HUES64 (cell line): ENCODE data around the gene SH2D6.

ENCODE experiments used
- H3K27ac ChIP-seq: 2 replicates; pipeline ENCODE4 v1.7.0; 2013; ENCODE audit warnings: low read depth, low read length, inconsistent platforms
- H3K27me3 ChIP-seq: 2 replicates; pipeline ENCODE4 v1.6.1; 2013; ENCODE audit warnings: mild to moderate bottlenecking, low read length; ENCODE audit not compliant: insufficient read depth
- H3K36me3 ChIP-seq: 2 replicates; pipeline ENCODE4 v1.6.1; 2013; ENCODE audit warnings: mild to moderate bottlenecking, low read length; ENCODE audit not compliant: insufficient read depth
- H3K4me1 ChIP-seq: 2 replicates; pipeline ENCODE4 v1.6.1; 2013; ENCODE audit warnings: mild to moderate bottlenecking, low read length, moderate library complexity; ENCODE audit not compliant: insufficient read depth
- H3K4me3 ChIP-seq: 2 replicates; pipeline ENCODE4 v1.5.1; 2013; ENCODE audit warnings: mild to moderate bottlenecking, low read length, moderate library complexity
- H3K9ac ChIP-seq: 2 replicates; pipeline ENCODE4 v1.6.1; 2013; ENCODE audit warnings: mild to moderate bottlenecking, low read depth, low read length
- H3K9me3 ChIP-seq: 2 replicates; pipeline ENCODE4 v1.6.1; 2013; ENCODE audit warnings: low read depth, low read length; ENCODE audit not compliant: insufficient read depth
- WGBS: fragments of 150-250, 120-280 bp; methylation state at CpG from one replicate; pipeline ENCODE4 v1.1.7; 2013; ENCODE audit warnings: missing lambda C conversion rate; 5-methylcytosine and 5-hydroxymethylcytosine counted together

Gene SH2D6

GRCh38 chr2:85387754-85388153 lies 30.8 kb upstream of the SH2D6 start:
- Histone ChIP-seq H3K4me1 (peaks cover 8% of the 10 kb centered on the region; the same call in 1 of the 2 replicates), H3K4me3 (no peak overlapping the region), H3K36me3 (0 out of 2 replicates have a peak, but pooled peaks cover 3% of the 10 kb centered on the region), H3K27ac (no peak overlapping the region), H3K9me3 (no peaks in the 10 kb centered on the region), H3K9ac (no peak overlapping the region), H3K27me3 (no peaks in the 10 kb centered on the region)
- WGBS = 94% methylated on average over 2 of the region's 2 CpGs

- Histone ChIP-seq H3K4me3 (no peak overlapping the region), H3K27ac (no peak overlapping the region), H3K4me1 (peaks cover 8% of the 10 kb centered on the region; the same call in 1 of the 2 replicates), H3K9me3 (no peaks in the 10 kb centered on the region), H3K9ac (no peak overlapping the region), H3K27me3 (no peaks in the 10 kb centered on the region), H3K36me3 (0 out of 2 replicates have a peak, but pooled peaks cover 3% of the 10 kb centered on the region)
- WGBS = 91% methylated on average over 9 of the region's 9 CpGs
Measured at GRCh38 chr2:85388878-85389538, 29.5 kb upstream of the SH2D6 start.

- H3K4me1 ChIP-seq = peaks cover 4% of the 10 kb centered on the region; the same call in 1 of the 2 replicates
- peaks cover 3% of the 10 kb centered on the region; the same call in 1 of the 2 replicates for H3K36me3 ChIP-seq
- WGBS = 79% methylated on average over 11 of the region's 11 CpGs
- H3K4me3 ChIP-seq = no peak overlapping the region
- no peak overlapping the region for H3K27ac ChIP-seq
- H3K9ac ChIP-seq = no peak overlapping the region
- H3K9me3 ChIP-seq = no peaks in the 10 kb centered on the region
- no peaks in the 10 kb centered on the region for H3K27me3 ChIP-seq
Measured at GRCh38 chr2:85390941-85391669, 27.4 kb upstream of the SH2D6 start.

- peaks cover under 1% of the 10 kb centered on the region; the same call in 1 of the 2 replicates for H3K36me3 ChIP-seq
- 94% methylated on average over 4 of the region's 4 CpGs for WGBS
- H3K4me3 ChIP-seq = no peak overlapping the region
- no peaks in the 10 kb centered on the region for H3K27me3 ChIP-seq
- no peaks in the 10 kb centered on the region for H3K9me3 ChIP-seq
- H3K9ac ChIP-seq = no peak overlapping the region
- H3K4me1 ChIP-seq = peaks cover 4% of the 10 kb centered on the region; the same call in 1 of the 2 replicates
- H3K27ac ChIP-seq = no peak overlapping the region
Measured at GRCh38 chr2:85393836-85394235, 24.7 kb upstream of the SH2D6 start.

GRCh38 chr2:85394261-85394681 lies 24.2 kb upstream of the SH2D6 start:
- Histone ChIP-seq H3K27me3 (no peaks in the 10 kb centered on the region), H3K9me3 (no peaks in the 10 kb centered on the region), H3K4me3 (no peak overlapping the region), H3K4me1 (peaks cover 4% of the 10 kb centered on the region; the same call in 1 of the 2 replicates), H3K9ac (no peak overlapping the region), H3K36me3 (peaks cover 5% of the 10 kb centered on the region; the same call in 1 of the 2 replicates), H3K27ac (no peak overlapping the region)
- WGBS = 93% methylated on average over 4 of the region's 4 CpGs

- no peak overlapping the region for H3K9ac ChIP-seq
- H3K9me3 ChIP-seq = no peaks in the 10 kb centered on the region
- H3K27ac ChIP-seq = no peak overlapping the region
- H3K36me3 ChIP-seq = peaks cover 7% of the 10 kb centered on the region; the same call in 1 of the 2 replicates
- WGBS = 93% methylated on average over 6 of the region's 6 CpGs
- no peak overlapping the region for H3K4me3 ChIP-seq
- no peaks in the 10 kb centered on the region for H3K27me3 ChIP-seq
- peaks cover 4% of the 10 kb centered on the region; the same call in 1 of the 2 replicates for H3K4me1 ChIP-seq
Measured at GRCh38 chr2:85394976-85395375, 23.5 kb upstream of the SH2D6 start.

GRCh38 chr2:85395912-85396475 lies 22.5 kb upstream of the SH2D6 start:
- no peak overlapping the region for H3K27ac ChIP-seq
- H3K4me3 ChIP-seq = no peak overlapping the region

GRCh38 chr2:85396531-85397470 lies 21.7 kb upstream of the SH2D6 start:
- Histone ChIP-seq H3K4me3 (no peak overlapping the region), H3K9me3 (no peaks in the 10 kb centered on the region), H3K9ac (no peak overlapping the region), H3K27me3 (no peaks in the 10 kb centered on the region), H3K36me3 (peaks cover 12% of the 10 kb centered on the region; the same call in 1 of the 2 replicates), H3K27ac (no peak overlapping the region), H3K4me1 (no peaks in the 10 kb centered on the region)
- WGBS = 90% methylated on average over 5 of the region's 5 CpGs

More at GRCh38 chr2:85395912-85396475, 22.5 kb upstream of the SH2D6 start:
- WGBS = 95% methylated on average over 14 of the region's 14 CpGs
- Histone ChIP-seq H3K27me3 (no peaks in the 10 kb centered on the region), H3K4me1 (peaks cover 4% of the 10 kb centered on the region; the same call in 1 of the 2 replicates), H3K9me3 (no peaks in the 10 kb centered on the region), H3K9ac (no peak overlapping the region), H3K36me3 (peaks cover 11% of the 10 kb centered on the region; the same call in 1 of the 2 replicates)

GRCh38 chr2:85397925-85398331 lies 20.6 kb upstream of the SH2D6 start:
- Histone ChIP-seq H3K27me3 (no peaks in the 10 kb centered on the region), H3K27ac (no peak overlapping the region), H3K9ac (no peak overlapping the region), H3K4me1 (no peaks in the 10 kb centered on the region), H3K36me3 (peaks cover 12% of the 10 kb centered on the region; the same call in 1 of the 2 replicates), H3K9me3 (no peaks in the 10 kb centered on the region), H3K4me3 (no peak overlapping the region)
- 93% methylated on average over 4 of the region's 4 CpGs for WGBS

GRCh38 chr2:85398426-85399182 lies 19.9 kb upstream of the SH2D6 start:
- H3K9ac ChIP-seq = no peak overlapping the region
- no peaks in the 10 kb centered on the region for H3K9me3 ChIP-seq
- H3K4me3 ChIP-seq = no peak overlapping the region
- H3K27me3 ChIP-seq = no peaks in the 10 kb centered on the region
- WGBS = 93% methylated on average over 8 of the region's 8 CpGs
- H3K27ac ChIP-seq = no peak overlapping the region
- peaks cover 12% of the 10 kb centered on the region; the same call in 1 of the 2 replicates for H3K36me3 ChIP-seq
- H3K4me1 ChIP-seq = no peaks in the 10 kb centered on the region
